MCF 10A (cell line): ENCODE results near the gene PALLD. TPM values are rescaled to one million over a fixed set of nuclear protein-coding genes. Genes with fewer than 3 reads are reported as not detected.

Experiments used
- BruUV-seq: library from RNA; stranded (reverse); fragments of 400-500 nt; replicated peaks from 2 replicates; lab custom pipeline; 2021; lab: Mats Ljungman, UMichigan
- CTCF ChIA-PET: fragments of 300-600 bp; sonication (Branson Sonifier 250); formaldehyde crosslinking; extraction: SDS; loops from one replicate; lab custom pipeline; 2021; ENCODE audit warnings: antibody characterized with exemption, inconsistent platforms; lab: Yijun Ruan, JAX
- POLR2A ChIA-PET: fragments of 300-600, 350-650 bp; sonication (Branson Sonifier 250); formaldehyde crosslinking; extraction: SDS; loops from one replicate; lab custom pipeline; 2020; ENCODE audit warnings: antibody characterized with exemption, inconsistent platforms; lab: Yijun Ruan, JAX
- DNase-seq: peaks from one replicate; pipeline ENCODE4 v3.0.0-alpha.2; 2018; ENCODE audit not compliant: unreplicated experiment
- H3K27ac Mint-ChIP-seq: one replicate; pipeline ENCODE4 v1.8.0; 2022; ENCODE audit warnings: mild to moderate bottlenecking, low read depth, mixed read lengths; ENCODE audit not compliant: unreplicated experiment
- H3K27me3 Mint-ChIP-seq: one replicate; pipeline ENCODE4 v1.8.0; 2022; ENCODE audit warnings: mixed read lengths; ENCODE audit not compliant: insufficient read depth, unreplicated experiment
- H3K36me3 Mint-ChIP-seq: one replicate; pipeline ENCODE4 v1.8.0; 2022; ENCODE audit warnings: mild to moderate bottlenecking, moderate library complexity, mixed read lengths; ENCODE audit not compliant: insufficient read depth, unreplicated experiment
- H3K4me1 Mint-ChIP-seq: one replicate; pipeline ENCODE4 v1.8.0; 2022; ENCODE audit warnings: mixed read lengths; ENCODE audit not compliant: insufficient read depth, unreplicated experiment
- H3K4me3 Mint-ChIP-seq: one replicate; pipeline ENCODE4 v1.8.0; 2022; ENCODE audit warnings: mild to moderate bottlenecking, moderate library complexity, mixed read lengths; ENCODE audit not compliant: unreplicated experiment
- H3K9me3 Mint-ChIP-seq: one replicate; pipeline ENCODE4 v1.8.0; 2022; ENCODE audit warnings: mixed read lengths; ENCODE audit not compliant: unreplicated experiment
- intact Hi-C: fragments of 100-400 bp; cut with micrococcal nuclease; formaldehyde crosslinking; loops from 2 replicates; pipeline ENCODE4 v1.14.1; 2022
- total RNA-seq: library from RNA; stranded (reverse); gene quantifications from 2 replicates; pipeline ENCODE4 v1.2.3, GENCODE V29; 2022
- TF ChIP-seq, protein P1 (sequence below): fragments of 200-600 bp; IDR thresholded peaks from one replicate; pipeline ENCODE4 v1.8.0; 2022; ENCODE audit warnings: antibody characterized with exemption, mild to moderate bottlenecking; ENCODE audit not compliant: unreplicated experiment

PALLD gene
- total RNA-seq, 1 experiment from 2014 or later, result 191 TPM

DNA sequence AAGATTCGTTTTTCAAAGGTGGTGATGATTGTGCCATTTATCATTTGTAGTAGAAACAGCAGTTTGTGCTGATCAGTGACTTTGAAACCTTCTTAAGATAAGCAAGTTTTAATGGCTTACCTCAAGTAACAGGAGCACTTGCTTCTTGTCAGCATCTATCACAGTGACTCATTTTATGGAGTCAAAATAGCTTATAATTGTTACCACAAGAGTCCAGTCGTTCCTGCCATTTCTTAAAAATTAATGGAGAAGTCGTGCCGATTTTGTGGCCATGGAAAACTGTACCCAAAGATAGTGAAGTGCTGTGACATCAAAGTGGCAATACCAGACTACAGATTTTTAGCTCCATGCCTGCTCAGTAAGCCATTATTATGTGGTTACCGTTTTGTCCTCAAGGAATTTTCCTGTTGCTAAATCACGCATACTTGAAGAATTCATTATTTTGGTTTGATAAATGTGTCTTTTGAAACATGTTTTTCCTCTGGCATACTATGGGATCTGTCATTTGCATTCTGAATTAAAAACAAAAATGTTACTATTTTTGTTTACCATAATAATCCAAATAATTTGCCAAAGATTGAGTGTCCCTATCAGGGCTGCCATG is 383.3 kb downstream of the PALLD start:
- intact Hi-C loops, result no loop called here
- H3K27ac Mint-ChIP-seq, result peak overlapping the region; percentile 61
- BruUV-seq, result no TSS peak
- POLR2A ChIA-PET, result interaction anchor here (0.7 to 1.0 kb wide), 5 partner anchors 10 to 169 kb away, joined by 3 to 6 read pairs (median 3); no protein-coding TSS in a partner anchor
- no peaks in the 10 kb centered on the region for H3K9me3 Mint-ChIP-seq
- no peak for DNase-seq
- no peaks in the 10 kb centered on the region for H3K27me3 Mint-ChIP-seq
- peaks cover 97% of the 10 kb centered on the region for H3K36me3 Mint-ChIP-seq
- TF ChIP-seq, protein P1, sequence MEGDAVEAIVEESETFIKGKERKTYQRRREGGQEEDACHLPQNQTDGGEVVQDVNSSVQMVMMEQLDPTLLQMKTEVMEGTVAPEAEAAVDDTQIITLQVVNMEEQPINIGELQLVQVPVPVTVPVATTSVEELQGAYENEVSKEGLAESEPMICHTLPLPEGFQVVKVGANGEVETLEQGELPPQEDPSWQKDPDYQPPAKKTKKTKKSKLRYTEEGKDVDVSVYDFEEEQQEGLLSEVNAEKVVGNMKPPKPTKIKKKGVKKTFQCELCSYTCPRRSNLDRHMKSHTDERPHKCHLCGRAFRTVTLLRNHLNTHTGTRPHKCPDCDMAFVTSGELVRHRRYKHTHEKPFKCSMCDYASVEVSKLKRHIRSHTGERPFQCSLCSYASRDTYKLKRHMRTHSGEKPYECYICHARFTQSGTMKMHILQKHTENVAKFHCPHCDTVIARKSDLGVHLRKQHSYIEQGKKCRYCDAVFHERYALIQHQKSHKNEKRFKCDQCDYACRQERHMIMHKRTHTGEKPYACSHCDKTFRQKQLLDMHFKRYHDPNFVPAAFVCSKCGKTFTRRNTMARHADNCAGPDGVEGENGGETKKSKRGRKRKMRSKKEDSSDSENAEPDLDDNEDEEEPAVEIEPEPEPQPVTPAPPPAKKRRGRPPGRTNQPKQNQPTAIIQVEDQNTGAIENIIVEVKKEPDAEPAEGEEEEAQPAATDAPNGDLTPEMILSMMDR, result no peak
- H3K4me1 Mint-ChIP-seq, result peaks cover 39% of the 10 kb centered on the region
- CTCF ChIA-PET, result interaction anchor here (0.8 to 1.5 kb wide), 3 partner anchors 10 to 295 kb away, joined by 3 to 4 read pairs (median 3); no protein-coding TSS in a partner anchor
- H3K4me3 Mint-ChIP-seq, result no peak overlapping the region

DNA sequence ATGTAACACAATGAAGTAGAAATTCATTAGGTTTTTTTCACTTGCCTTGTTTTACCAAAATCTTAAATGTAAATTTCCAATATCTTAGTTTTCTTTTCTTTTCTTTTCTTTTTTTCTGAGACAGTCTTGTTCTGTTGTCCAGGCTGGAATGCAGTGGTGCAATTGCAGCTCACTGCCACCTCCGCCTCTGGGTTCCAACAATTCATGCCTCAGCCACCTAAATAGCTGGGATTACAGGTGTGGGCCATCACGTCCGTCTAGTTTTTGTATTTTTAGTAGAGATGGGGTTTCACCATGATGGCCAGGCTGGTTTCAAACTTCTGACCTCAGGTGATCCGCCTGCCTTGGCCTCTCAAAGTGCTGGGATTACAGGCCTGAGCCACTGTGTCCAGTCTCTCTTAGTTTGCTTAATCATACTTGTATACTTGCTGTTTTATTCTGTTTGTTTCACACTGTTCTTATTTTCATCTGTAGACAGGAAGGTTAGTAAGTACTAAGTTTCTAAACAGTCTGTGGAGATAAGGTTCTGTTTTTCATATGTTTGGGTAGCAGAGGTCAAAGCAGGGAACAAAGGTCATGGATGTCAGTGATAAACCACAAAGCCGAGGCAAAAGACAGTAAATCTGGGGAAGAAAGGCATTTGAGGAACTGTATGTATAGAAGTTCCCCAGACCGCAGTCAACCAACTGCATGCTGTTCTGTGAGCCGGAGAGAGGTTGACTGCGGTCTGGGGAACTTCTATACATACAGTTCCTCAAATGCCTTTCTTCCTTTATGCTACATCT is 384.2 kb downstream of the PALLD start:
- TF ChIP-seq, protein P1, result no peak
- no peak for DNase-seq
- Mint-ChIP-seq H3K4me1 (peaks cover 39% of the 10 kb centered on the region), H3K9me3 (no peaks in the 10 kb centered on the region), H3K27me3 (no peaks in the 10 kb centered on the region), H3K4me3 (no peak overlapping the region), H3K27ac (peak overlapping the region; percentile 61), H3K36me3 (peaks cover 94% of the 10 kb centered on the region)
- intact Hi-C loops, result no loop called here
- ChIA-PET POLR2A (interaction anchor here (0.7 to 2.0 kb wide), 4 partner anchors 37 to 65 kb away, joined by 3 to 8 read pairs (median 4); no protein-coding TSS in a partner anchor), CTCF (interaction anchor here (0.7 to 1.5 kb wide), 4 partner anchors 11 to 296 kb away, joined by 3 read pairs; no protein-coding TSS in a partner anchor)
- BruUV-seq, result no TSS peak

DNA sequence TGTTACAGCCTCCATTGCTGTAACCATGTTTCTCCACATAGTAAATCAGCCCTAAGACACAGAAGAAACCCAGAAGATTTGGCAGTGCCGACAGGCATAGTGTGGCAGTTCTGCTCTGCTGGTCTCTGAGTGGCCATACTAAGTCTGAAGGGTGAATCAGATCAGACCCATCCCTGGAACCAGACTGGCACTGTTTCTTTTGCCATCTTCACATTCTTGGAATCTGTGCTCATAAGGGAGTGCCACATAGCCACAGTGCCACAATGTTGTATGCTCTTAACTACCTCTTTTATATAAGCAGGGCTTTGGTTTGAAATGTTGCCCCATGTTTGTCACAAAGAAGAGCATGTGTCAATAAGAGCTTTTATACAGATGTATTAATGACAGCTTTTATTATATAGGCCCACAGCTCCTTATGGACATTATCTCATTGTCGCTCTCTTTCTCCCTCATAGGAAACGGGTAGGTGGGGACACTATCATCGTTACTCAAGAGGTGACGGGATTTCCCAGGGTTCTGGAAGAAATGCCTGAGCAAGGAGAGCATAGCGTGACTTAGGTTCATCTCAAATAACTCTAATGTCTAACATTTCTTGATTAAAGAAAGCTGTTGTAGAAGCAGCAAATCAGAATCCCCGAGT is 385.0 kb downstream of the PALLD start:
- Mint-ChIP-seq H3K4me3 (no peak overlapping the region), H3K27me3 (no peaks in the 10 kb centered on the region), H3K36me3 (peaks cover 87% of the 10 kb centered on the region), H3K9me3 (no peaks in the 10 kb centered on the region), H3K4me1 (peaks cover 39% of the 10 kb centered on the region), H3K27ac (peak overlapping the region; percentile 23)
- no peak for DNase-seq
- intact Hi-C loops, result no loop called here
- no TSS peak for BruUV-seq
- ChIA-PET POLR2A (interaction anchor here (1.0 to 2.0 kb wide), 6 partner anchors 33 to 281 kb away, joined by 3 to 8 read pairs (median 4); no protein-coding TSS in a partner anchor), CTCF (interaction anchor here (0.6 to 1.5 kb wide), 4 partner anchors 19 to 497 kb away, joined by 3 to 6 read pairs (median 4); no protein-coding TSS in a partner anchor)
- TF ChIP-seq, protein P1, result no peak
